ENCODE measurements around the gene RBM44. TPM values are rescaled to one million over a fixed set of nuclear protein-coding genes. Genes with fewer than 3 reads are reported as not detected.

Gene RBM44
- total RNA-seq, 4 donors from 2014 or later: 0.45 to 1.4 (median 0.93) TPM

- peak overlapping the region in 2 of 4 donors; percentile 95 to 97 for H3K27ac ChIP-seq
- WGBS, 2 donors (ENCODE audit: low coverage in 1 of 2): 53 to 75% methylated on average over 3 to 4 of the region's 8 CpGs
- peaks cover 12% of the 10 kb centered on the region for H3K27me3 ChIP-seq
- H3K36me3 ChIP-seq: no peaks in the 10 kb centered on the region
- no peak for TF ChIP-seq POLR2A (IDR thresholded peaks at IDR 0.05)
- no peak for TF ChIP-seq POLR2AphosphoS5 (IDR thresholded peaks at IDR 0.05)
- no peak for TF ChIP-seq CTCF (IDR thresholded peaks at IDR 0.05)
- no peak for TF ChIP-seq EP300 (IDR thresholded peaks at IDR 0.05)
- no peaks in the 10 kb centered on the region for H3K9me3 ChIP-seq
- no peak overlapping the region for H3K4me3 ChIP-seq
- peaks cover 3 to 47% (median 14%) of the 10 kb centered on the region in 3 donors for H3K4me1 ChIP-seq
- no peak for ATAC-seq
These were observed 59.2 kb downstream of the RBM44 start for GRCh38 chr2:237857791-237858190.

GRCh38 chr2:237858294-237859081 is 59.9 kb downstream of the RBM44 start:
- peak; percentile 70 for ATAC-seq
- H3K4me3 ChIP-seq: peak overlapping the region; percentile 65 to 75
- peaks cover 3 to 54% (median 19%) of the 10 kb centered on the region in 3 donors for H3K4me1 ChIP-seq
- TF ChIP-seq POLR2AphosphoS5 (IDR thresholded peaks at IDR 0.05) (peak; percentile 47), EP300 (IDR thresholded peaks at IDR 0.05) (no peak), POLR2A (IDR thresholded peaks at IDR 0.05) (no peak), CTCF (IDR thresholded peaks at IDR 0.05) (peak in 3 of 4 experiments; percentile 89 to 92 (median 89))
- peak overlapping the region; percentile 90 to 97 (median 96) for H3K27ac ChIP-seq
- 23 to 29% methylated on average over 5 to 6 of the region's 14 CpGs for WGBS, 2 donors (ENCODE audit: low coverage in 1 of 2)
- no peaks in the 10 kb centered on the region for H3K36me3 ChIP-seq
- peaks cover 12% of the 10 kb centered on the region for H3K27me3 ChIP-seq
- no peaks in the 10 kb centered on the region for H3K9me3 ChIP-seq

- no peaks in the 10 kb centered on the region for H3K9me3 ChIP-seq
These were observed 60.5 kb downstream of the RBM44 start for GRCh38 chr2:237859082-237859433.

GRCh38 chr2:237859533-237860272 is 61.1 kb downstream of the RBM44 start, which contains the start of gene RAMP1:
Gene RAMP1, plus strand, starts transcription at chr2:237859623. Its CDS starts 53 bp downstream, at chr2:237859676.
- H3K9me3 ChIP-seq: no peaks in the 10 kb centered on the region
- peak within 1 kb of the TSS; percentile 90 to 97 (median 96) for H3K27ac ChIP-seq
- H3K4me3 ChIP-seq: peak within 1 kb of the TSS; percentile 65 to 75
- peaks cover 5 to 67% (median 30%) of the 10 kb centered on the region in 3 donors for H3K4me1 ChIP-seq
- TF ChIP-seq EP300 (IDR thresholded peaks at IDR 0.05) (no peak), POLR2A (IDR thresholded peaks at IDR 0.05) (peak; percentile 61 to 86), CTCF (IDR thresholded peaks at IDR 0.05) (no peak), POLR2AphosphoS5 (IDR thresholded peaks at IDR 0.05) (peak; percentile 76)
- WGBS, 2 donors (ENCODE audit: low coverage in 1 of 2): 5% methylated on average over 4 of the region's 79 CpGs; no CpG with 5 or more reads in 1 of the 2 donors
- ATAC-seq: peak; percentile 47
- H3K27me3 ChIP-seq: peaks cover 12% of the 10 kb centered on the region
- no peaks in the 10 kb centered on the region for H3K36me3 ChIP-seq

More at GRCh38 chr2:237859082-237859433, 60.5 kb downstream of the RBM44 start:
- Histone ChIP-seq H3K4me3 (peak overlapping the region; percentile 65 to 75), H3K27me3 (peaks cover 12% of the 10 kb centered on the region), H3K36me3 (no peaks in the 10 kb centered on the region), H3K27ac (peak overlapping the region; percentile 90 to 97 (median 96)), H3K4me1 (peaks cover 3 to 60% (median 24%) of the 10 kb centered on the region in 3 donors)
- TF ChIP-seq CTCF (IDR thresholded peaks at IDR 0.05): no peak
- TF ChIP-seq POLR2AphosphoS5 (IDR thresholded peaks at IDR 0.05): no peak
- TF ChIP-seq POLR2A (IDR thresholded peaks at IDR 0.05): no peak
- TF ChIP-seq EP300 (IDR thresholded peaks at IDR 0.05): no peak
- 10% methylated on average over 2 of the region's 15 CpGs; no CpG with 5 or more reads in 1 of the 2 donors for WGBS, 2 donors (ENCODE audit: low coverage in 1 of 2)
- ATAC-seq: peak; percentile 2
